Stromal cell of bone marrow (primary cell): Measurements from ENCODE around the gene KIAA2012.

Experiments used
- DNase-seq: peaks from one replicate; pipeline ENCODE4 v3.0.0-alpha.2; 2012; ENCODE audit warnings: low read depth

Gene KIAA2012

DNA sequence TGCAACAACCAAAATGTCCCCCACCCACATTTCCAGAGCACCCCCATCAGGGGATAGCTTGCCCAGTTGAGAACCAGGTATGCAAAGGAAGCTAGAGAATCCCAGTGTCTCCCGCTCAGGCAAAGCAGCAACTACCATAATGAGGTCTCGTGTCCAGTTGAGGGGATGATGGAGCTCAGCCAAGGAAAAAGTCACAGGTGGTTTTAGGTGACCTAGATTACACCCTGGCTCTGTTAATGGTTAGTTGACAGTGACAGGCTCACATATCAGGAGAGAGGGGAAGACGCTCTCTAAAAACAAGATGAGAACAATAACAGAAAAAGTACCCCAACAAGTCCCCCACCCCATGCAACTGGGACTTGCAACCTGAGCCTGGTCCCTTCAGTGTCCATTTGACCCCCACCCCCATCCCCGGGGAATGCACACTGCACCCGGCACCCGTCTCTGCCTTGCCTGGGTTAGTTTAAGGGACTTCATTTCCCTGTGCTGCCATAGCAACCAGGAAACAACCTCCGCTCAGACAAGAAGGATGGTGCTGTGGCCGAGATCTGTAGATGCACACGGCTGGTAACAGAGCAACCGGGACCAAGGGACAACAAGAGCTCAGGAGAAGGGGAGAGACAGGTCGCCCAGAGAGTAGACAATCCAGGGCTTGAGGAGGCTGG, at the start of gene KIAA2012:
KIAA2012 (plus strand) TSS at position 519 of the 665 bp plus-strand sequence. CDS start 373 bp downstream, outside the sequence.
- no peak for DNase-seq

DNA sequence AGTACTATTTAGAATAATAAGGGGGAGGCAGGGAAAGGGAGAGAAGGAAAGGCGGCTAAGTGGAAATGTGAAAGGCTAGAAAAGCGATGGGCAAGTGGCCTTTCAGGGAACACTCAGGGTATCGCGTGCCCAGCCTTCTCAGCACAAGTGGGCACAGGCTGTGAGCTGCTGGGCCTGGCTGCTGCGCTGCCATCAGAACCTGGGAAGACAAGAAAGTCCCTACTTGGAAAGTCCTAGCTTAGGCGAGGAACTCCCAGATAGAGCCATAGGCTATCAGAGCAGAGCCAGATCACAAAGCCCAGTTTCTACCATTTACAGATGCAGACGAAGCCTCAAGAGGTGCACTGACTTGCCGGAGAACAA, 49.2 kb upstream of the KIAA2012 start:
- no peak for DNase-seq

DNA sequence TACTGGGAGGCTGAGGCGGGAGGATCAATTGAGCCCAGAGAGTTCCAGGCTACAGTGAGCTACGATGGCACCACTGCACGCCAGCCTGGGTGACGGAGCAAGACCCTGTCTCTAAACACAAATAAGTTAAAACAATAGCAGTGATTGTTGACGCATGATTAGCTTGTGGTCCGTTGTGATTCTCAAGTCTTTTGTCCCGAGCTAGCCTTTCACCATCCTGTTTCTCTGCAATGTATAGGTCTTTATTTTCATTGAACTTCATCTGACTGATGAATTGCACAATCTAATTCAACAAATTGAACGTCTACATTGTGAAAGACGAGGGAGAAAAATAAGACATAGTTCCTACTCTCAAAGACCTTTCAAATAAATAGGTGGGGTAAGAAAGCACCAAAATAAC, 48.2 kb upstream of the KIAA2012 start:
- DNase-seq, result no peak

DNA sequence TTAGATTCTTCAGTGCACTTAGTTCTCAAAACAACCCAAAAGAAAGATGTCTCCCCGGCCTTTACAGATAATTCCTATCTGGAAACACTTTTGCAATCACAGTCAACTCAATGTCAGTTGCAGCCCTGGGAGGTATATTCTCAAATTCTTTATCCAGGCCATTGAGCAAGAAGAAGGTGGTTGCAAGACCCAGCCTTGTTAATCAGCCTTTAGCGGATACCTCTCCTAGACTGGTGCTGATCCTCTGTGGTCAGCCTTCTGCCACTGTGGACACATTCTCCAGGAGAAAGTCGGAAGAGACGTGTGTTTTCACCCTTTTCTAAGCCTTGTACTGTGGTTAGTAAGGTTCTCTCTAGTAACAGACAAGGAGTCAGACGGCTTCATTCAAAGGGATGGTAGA, 47.2 kb upstream of the KIAA2012 start:
- DNase-seq, result no peak

DNA sequence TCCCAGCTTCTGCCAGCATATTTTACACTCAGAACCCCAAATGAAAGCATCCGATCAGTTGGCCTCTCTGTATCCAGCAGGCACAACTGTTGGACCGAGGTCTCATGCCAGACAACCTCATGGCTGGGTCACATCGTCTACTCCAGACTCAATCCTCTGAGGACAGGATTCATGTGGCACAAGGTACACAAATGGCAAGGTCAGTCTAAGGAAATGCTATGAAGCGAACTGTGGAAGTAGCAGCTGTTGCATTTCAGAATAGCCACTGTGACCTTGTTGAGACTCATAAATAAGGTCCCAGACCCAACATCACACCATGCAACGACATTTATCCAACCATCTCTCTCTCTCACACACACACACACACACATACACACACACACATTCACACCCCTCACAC, 46.5 kb upstream of the KIAA2012 start:
- DNase-seq, result no peak

DNA sequence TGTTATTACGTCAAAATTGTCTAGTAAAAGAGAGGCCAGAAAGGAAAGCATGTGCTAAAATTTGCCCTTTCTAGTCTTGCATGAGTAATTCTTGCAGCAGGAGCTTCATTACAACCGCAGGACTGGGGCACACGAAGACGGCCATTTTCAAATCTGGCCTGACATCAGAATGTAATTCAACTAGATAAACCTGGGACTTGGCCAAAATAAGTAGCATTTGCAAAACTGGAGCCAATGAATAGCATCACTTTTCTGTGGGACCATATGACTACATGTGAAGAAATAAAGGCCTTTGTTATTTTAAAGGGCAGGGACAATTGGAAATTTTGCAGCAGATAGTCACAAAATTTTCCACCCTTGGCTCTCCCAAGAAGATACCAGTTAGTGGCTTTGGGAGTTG, 42.4 kb upstream of the KIAA2012 start:
- peak; percentile 79 for DNase-seq

DNA sequence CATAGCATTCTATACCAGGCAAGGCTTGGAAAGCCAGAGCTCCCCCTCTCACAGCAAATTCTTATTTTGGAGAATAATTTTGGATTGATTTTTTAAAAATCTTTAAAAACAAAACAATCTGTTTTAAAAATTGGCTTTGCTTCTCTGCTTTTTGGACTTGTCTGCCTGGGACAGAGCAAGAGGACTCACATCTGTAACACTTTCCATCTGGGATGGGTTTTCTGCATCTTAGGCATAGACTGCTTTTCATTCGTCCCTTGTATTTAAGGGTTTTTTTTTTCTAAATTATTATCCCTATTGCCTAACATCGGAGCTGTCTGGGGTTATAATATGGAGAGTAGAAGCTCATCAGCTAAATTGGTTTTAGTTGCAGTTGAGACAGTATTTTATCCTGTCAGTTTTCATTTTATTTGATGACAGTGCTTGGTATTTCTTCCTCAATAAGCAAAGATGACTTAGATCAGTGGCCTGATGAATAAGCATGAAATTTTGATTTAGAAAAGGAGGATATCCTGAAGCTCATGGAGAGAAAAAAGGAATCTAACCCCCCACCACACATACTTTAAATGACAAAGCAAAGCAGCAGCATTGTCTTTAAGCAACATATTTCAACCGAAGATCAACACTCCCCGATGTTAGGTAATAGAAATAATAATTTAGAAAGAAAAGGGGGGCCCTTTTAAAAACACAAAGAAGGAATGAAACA, 41.7 kb upstream of the KIAA2012 start:
- no peak for DNase-seq

DNA sequence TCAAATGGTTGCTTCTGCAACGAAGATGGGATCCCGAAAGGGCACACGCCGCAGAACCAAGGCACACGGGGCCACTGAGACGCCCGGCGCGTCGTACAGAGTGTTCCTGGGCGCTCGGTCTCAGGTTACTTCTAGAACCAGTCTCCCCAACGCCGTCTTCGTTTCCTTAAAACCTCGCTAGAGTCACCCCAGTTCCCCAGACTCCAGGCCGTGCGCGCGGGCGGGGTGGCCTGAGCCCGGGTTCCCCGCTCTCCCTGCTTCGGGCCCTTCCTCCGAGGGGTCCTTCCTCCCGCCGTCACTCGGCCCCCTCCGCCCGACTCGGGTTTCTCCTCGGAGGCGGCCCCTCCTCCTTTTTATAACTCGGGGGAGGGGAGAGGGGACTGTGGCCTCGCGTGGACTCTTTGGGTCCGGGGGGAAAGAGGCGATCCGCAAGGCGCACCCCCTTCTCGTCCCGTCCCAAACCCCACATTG, 40.2 kb upstream of the KIAA2012 start:
- peak; percentile 25 for DNase-seq

DNA sequence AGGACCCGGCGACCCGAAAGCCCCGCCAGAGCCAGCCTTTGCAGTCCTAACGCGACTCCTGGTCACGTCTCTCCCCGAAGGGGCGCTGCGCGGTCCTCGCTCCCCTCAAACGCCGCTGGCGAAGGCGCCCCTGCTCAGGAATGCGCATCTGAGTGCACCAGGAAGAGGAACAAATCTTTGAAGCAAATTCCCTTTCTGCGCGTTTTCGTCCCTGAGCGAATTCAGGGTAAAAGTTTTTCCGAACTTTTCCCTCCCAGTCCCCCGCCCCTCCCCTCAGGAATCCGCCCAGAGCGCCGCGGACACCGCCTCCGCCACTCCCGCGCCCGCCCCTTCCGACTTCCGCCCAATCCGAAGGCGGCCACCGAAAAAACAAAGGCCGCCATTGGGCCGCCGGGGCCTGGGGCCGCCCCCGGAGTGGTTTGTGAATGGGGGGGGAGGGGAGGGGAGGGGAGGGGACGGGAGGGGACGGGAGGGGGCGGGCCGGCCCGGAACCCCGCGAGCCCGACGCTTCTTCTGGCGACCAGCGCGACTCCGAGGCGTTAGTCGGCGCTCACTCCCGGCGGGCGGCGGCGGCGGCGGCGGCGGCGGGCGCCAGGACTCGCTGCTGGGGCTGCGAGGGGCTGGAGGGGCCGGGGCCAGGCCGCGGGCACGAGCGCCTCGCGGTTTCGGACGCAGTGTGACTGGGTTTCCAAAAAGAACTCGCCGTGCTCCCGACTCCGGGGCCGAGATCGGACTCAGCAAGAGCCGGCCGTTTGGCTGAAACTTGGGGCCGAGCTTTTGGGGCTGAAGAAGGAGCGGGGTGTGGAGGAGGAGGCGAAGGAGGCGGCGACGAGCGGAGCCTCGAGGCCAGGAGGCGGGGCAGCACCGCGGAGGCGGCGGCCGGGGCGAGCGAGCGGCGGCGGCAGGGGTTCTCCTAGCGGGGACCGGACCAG, 39.5 kb upstream of the KIAA2012 start, which contains the start of gene FZD7:
FZD7 (plus strand) TSS at position 539 of the 932 bp plus-strand sequence. CDS start 793 bp downstream, outside the sequence.
- DNase-seq, result peak; percentile 90

DNA sequence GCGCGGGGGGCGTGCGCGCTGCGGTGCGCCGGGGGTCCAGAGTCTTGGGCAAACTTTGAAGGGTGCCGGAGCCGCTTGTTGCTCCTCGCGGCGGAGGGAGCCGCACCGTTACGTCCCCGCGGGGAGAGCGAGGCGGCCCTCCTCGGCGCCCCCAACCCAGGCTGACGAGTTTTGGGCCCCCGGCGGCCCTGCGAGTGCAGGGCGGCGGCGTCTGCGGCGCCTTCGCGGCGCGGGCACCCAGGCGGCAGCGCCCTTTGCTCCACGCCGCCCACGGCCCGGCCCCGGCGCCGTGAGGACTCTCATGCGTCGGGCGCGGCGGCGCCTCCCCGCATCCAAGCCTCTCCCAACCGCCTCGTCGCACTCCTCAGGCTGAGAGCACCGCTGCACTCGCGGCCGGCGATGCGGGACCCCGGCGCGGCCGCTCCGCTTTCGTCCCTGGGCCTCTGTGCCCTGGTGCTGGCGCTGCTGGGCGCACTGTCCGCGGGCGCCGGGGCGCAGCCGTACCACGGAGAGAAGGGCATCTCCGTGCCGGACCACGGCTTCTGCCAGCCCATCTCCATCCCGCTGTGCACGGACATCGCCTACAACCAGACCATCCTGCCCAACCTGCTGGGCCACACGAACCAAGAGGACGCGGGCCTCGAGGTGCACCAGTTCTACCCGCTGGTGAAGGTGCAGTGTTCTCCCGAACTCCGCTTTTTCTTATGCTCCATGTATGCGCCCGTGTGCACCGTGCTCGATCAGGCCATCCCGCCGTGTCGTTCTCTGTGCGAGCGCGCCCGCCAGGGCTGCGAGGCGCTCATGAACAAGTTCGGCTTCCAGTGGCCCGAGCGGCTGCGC, 38.6 kb upstream of the KIAA2012 start:
- DNase-seq, result no peak

DNA sequence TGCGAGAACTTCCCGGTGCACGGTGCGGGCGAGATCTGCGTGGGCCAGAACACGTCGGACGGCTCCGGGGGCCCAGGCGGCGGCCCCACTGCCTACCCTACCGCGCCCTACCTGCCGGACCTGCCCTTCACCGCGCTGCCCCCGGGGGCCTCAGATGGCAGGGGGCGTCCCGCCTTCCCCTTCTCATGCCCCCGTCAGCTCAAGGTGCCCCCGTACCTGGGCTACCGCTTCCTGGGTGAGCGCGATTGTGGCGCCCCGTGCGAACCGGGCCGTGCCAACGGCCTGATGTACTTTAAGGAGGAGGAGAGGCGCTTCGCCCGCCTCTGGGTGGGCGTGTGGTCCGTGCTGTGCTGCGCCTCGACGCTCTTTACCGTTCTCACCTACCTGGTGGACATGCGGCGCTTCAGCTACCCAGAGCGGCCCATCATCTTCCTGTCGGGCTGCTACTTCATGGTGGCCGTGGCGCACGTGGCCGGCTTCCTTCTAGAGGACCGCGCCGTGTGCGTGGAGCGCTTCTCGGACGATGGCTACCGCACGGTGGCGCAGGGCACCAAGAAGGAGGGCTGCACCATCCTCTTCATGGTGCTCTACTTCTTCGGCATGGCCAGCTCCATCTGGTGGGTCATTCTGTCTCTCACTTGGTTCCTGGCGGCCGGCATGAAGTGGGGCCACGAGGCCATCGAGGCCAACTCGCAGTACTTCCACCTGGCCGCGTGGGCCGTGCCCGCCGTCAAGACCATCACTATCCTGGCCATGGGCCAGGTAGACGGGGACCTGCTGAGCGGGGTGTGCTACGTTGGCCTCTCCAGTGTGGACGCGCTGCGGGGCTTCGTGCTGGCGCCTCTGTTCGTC, 37.7 kb upstream of the KIAA2012 start:
- DNase-seq, result peak; percentile 62

DNA sequence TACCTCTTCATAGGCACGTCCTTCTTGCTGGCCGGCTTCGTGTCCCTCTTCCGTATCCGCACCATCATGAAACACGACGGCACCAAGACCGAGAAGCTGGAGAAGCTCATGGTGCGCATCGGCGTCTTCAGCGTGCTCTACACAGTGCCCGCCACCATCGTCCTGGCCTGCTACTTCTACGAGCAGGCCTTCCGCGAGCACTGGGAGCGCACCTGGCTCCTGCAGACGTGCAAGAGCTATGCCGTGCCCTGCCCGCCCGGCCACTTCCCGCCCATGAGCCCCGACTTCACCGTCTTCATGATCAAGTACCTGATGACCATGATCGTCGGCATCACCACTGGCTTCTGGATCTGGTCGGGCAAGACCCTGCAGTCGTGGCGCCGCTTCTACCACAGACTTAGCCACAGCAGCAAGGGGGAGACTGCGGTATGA, 37.1 kb upstream of the KIAA2012 start:
- no peak for DNase-seq

DNA sequence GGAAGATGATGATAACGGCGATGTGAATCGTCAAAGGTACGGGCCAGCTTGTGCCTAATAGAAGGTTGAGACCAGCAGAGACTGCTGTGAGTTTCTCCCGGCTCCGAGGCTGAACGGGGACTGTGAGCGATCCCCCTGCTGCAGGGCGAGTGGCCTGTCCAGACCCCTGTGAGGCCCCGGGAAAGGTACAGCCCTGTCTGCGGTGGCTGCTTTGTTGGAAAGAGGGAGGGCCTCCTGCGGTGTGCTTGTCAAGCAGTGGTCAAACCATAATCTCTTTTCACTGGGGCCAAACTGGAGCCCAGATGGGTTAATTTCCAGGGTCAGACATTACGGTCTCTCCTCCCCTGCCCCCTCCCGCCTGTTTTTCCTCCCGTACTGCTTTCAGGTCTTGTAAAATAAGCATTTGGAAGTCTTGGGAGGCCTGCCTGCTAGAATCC, 36.4 kb upstream of the KIAA2012 start:
- no peak for DNase-seq

DNA sequence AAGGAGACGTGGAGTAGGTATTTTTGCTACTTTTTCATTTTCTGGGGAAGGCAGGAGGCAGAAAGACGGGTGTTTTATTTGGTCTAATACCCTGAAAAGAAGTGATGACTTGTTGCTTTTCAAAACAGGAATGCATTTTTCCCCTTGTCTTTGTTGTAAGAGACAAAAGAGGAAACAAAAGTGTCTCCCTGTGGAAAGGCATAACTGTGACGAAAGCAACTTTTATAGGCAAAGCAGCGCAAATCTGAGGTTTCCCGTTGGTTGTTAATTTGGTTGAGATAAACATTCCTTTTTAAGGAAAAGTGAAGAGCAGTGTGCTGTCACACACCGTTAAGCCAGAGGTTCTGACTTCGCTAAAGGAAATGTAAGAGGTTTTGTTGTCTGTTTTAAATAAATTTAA, 36.0 kb upstream of the KIAA2012 start:
- DNase-seq, result no peak

DNA sequence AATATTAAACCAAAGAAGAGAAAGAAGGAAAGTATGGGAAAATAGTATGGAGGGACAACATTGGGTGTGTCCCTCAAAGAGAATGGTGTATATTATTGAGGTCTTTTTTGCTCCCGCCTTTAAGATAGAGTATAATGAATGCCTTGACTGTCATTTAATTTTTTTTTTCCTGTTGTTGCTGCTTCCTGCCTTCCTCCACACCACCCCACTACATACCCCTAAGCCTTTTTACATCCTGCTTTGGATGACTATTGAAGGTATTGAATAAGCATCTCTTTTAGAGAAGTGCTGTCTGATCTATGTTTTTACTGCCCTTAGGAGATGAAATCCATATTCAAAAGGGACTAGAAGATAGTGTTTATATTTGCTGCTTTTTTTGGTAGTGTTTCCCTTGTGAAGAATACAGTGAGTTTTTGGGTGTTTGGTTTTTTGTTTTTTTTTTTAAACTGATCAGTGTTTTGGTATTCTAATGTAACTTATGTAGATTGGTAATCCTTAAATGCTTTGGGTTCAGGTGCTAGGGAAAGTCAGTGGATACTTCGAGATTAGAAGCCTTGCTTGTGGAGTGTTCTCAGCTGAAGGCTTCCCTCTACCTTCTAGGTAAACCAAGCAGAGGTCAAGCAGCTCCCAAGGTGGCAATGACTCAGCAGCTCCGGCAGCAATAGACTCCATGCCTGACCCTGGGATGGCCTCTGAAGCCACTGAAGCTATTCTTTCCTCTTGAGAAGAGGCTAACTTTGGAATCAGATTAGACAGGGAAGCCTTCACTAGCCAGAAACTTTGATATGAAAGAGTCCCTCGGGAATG, 34.4 kb upstream of the KIAA2012 start:
- DNase-seq, result peak; percentile 34

DNA sequence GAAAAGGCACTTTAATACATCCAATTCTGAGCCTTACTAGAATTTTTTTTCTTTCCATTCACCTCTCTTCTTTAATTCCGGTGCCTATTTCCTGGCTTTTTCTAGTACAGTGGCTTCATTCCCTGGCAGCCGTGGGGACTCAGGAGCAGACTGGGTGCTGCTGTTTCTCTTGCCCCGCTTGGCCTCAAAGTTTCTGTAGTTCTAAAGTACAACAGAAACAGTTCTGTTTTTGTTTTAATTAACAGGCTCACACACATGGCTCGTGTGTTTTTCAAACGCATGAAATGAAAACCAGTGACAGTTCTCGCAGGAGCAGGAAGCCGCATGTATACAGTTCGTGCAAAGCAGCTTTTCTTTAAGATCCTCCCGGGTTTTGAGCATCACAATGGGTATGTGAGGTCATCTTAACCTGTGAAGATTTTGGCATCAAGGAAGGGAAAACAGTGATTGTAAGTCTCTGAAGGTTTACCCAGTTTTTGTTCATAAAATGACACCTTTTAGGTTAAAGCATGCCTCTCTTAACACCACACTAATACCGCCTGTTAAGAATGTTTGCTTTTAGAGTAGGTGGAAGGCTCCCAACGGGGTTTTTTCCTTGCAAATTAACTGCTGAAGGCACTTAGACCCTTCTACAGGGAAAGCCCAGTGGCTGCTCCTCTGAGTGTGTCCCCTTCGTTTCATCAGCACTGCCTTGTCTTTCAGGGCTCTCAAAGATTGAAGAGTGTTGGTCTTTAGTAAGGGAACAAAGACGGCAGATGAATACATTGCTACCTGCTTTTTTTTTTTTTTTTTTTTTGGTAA, 33.6 kb upstream of the KIAA2012 start:
- DNase-seq, result no peak

DNA sequence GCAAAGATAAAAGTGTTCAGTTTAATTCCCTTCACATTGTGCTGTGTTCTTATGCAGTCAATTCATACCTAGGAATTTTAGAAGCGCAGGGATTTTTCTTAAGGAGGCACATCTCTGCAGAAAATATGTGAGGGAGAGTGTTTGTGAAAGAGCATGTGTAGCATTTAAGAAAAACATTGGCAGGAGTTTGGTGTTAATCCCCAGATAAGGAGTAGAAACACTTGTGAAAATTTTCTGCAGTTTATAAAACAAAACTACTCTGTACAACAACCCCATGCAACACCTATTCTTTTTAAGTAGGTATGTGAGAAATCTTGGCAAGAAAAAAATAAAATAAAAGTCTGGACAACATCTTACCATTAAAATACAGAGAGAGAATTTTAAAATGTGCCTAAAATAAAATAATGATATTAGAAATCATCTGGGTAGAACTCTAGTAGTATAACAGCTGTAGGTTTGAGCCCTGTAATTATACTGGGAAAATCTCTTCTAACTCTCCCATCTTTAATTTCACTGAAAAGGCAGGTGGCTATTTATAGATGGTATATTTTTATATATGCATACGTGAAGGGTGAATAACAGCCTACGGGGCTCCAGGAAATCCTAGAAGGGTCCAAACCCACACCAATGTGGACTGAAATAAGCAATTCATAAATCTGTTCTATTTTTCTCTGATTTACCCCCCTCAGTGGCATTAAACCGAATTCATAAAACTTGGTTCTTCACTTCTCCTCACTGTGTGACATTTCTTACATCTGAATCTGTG, 32.8 kb upstream of the KIAA2012 start:
- no peak for DNase-seq

DNA sequence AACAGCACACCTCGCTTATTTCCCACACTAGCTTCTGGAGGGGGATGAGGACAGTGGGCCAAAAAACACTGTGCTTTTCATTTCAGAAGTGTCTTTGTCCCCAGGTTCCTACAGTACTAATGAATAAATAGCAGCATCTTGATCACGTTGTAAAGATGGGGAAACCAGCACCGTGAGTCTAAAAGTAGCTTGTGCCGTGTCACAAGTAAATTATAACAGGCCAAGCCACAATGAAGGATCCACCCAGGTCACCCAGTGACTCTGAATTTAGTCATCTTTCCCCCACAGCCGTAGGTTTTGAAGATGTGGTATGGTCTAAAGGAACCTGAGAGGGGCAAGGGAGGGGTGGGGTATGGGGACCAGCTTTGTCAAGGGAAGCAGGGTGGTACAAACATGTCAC, 30.6 kb upstream of the KIAA2012 start:
- no peak for DNase-seq
